Osteoblast (primary cell): ENCODE data around the gene YJEFN3. TPM values are rescaled to one million over a fixed set of nuclear protein-coding genes. Genes with fewer than 3 reads are reported as not detected.

ENCODE experiments used
- DNase-seq: peaks from one replicate; pipeline ENCODE4 v3.0.0; 2011; ENCODE audit warnings: low spot score, mixed read lengths; ENCODE audit not compliant: insufficient read length; ENCODE audit errors: missing footprints
- H2AFZ ChIP-seq: 2 replicates; pipeline ENCODE4 v1.6.0; 2011; ENCODE audit warnings: mild to moderate bottlenecking, low read length
- H3K27ac ChIP-seq: 2 replicates; pipeline ENCODE4 v1.5.1; 2011; ENCODE audit warnings: mild to moderate bottlenecking, low read depth, low read length, moderate library complexity
- H3K27me3 ChIP-seq: 2 replicates; pipeline ENCODE4 v1.6.0; 2012; ENCODE audit warnings: mild to moderate bottlenecking, control low read depth, inconsistent platforms, low read length, moderate library complexity; ENCODE audit not compliant: insufficient read depth
- H3K36me3 ChIP-seq: 2 replicates; pipeline ENCODE4 v1.5.1; 2011; ENCODE audit warnings: mild to moderate bottlenecking, low read length, control low read depth, moderate library complexity; ENCODE audit not compliant: insufficient read depth
- H3K4me1 ChIP-seq: 2 replicates; pipeline ENCODE4 v1.5.1; 2011; ENCODE audit warnings: mild to moderate bottlenecking, low read length, control low read depth, moderate library complexity; ENCODE audit not compliant: insufficient read depth
- H3K4me2 ChIP-seq: 2 replicates; pipeline ENCODE4 v1.6.0; 2011; ENCODE audit warnings: mild to moderate bottlenecking, low read length; ENCODE audit not compliant: insufficient read depth
- H3K4me3 ChIP-seq: fragments of 200-600 bp; sonication (generic); 3 replicates; pipeline ENCODE4 v1.5.1; 2012; ENCODE audit warnings: mild to moderate bottlenecking, low read length, inconsistent platforms; ENCODE audit not compliant: insufficient read depth
- H3K79me2 ChIP-seq: 2 replicates; pipeline ENCODE4 v1.6.0; 2012; ENCODE audit warnings: mild to moderate bottlenecking, low read length, control low read depth, inconsistent platforms; ENCODE audit not compliant: insufficient read depth
- H3K9me3 ChIP-seq: 2 replicates; pipeline ENCODE4 v1.5.1; 2011; ENCODE audit warnings: low read depth, low read length, control low read depth
- H4K20me1 ChIP-seq: 2 replicates; pipeline ENCODE4 v1.6.0; 2012; ENCODE audit warnings: mild to moderate bottlenecking, low read length, control low read depth; ENCODE audit not compliant: insufficient read depth
- total RNA-seq: library from RNA; depleted of rRNA; stranded (reverse); fragments of >200 nt; gene quantifications from 2 replicates; pipeline ENCODE4 v1.2.3, GENCODE V29; 2012
- TF ChIP-seq, protein P1 (sequence below): IDR thresholded peaks from 2 replicates; pipeline ENCODE4 v1.5.1; 2011; ENCODE audit warnings: mild to moderate bottlenecking, low read depth, low read length, moderate library complexity; ENCODE audit errors: extremely low read depth

YJEFN3 gene
- total RNA-seq, 1 donor: under 0.01 TPM

- Histone ChIP-seq H4K20me1 (peaks cover 8% of the 10 kb centered on the region), H3K79me2 (no peaks in the 10 kb centered on the region), H3K36me3 (peaks cover 55% of the 10 kb centered on the region), H3K4me3 (no peak overlapping the region), H3K9me3 (no peaks in the 10 kb centered on the region), H2AFZ (no peak overlapping the region), H3K27me3 (no peaks in the 10 kb centered on the region), H3K4me1 (no peaks in the 10 kb centered on the region), H3K27ac (no peak overlapping the region), H3K4me2 (no peak overlapping the region)
- TF ChIP-seq, protein P1, sequence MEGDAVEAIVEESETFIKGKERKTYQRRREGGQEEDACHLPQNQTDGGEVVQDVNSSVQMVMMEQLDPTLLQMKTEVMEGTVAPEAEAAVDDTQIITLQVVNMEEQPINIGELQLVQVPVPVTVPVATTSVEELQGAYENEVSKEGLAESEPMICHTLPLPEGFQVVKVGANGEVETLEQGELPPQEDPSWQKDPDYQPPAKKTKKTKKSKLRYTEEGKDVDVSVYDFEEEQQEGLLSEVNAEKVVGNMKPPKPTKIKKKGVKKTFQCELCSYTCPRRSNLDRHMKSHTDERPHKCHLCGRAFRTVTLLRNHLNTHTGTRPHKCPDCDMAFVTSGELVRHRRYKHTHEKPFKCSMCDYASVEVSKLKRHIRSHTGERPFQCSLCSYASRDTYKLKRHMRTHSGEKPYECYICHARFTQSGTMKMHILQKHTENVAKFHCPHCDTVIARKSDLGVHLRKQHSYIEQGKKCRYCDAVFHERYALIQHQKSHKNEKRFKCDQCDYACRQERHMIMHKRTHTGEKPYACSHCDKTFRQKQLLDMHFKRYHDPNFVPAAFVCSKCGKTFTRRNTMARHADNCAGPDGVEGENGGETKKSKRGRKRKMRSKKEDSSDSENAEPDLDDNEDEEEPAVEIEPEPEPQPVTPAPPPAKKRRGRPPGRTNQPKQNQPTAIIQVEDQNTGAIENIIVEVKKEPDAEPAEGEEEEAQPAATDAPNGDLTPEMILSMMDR: no peak
- peak; percentile 49 for DNase-seq
Measured at GRCh38 chr19:19506592-19506991, 22.1 kb upstream of the YJEFN3 start.

- H3K9me3 ChIP-seq: no peaks in the 10 kb centered on the region
- DNase-seq: peak; percentile 41
- no peak overlapping the region for H3K4me2 ChIP-seq
- TF ChIP-seq, protein P1: no peak
- no peaks in the 10 kb centered on the region for H3K4me1 ChIP-seq
- H4K20me1 ChIP-seq: peaks cover 8% of the 10 kb centered on the region
- H3K4me3 ChIP-seq: no peak overlapping the region
- H2AFZ ChIP-seq: no peak overlapping the region
- no peaks in the 10 kb centered on the region for H3K27me3 ChIP-seq
- H3K79me2 ChIP-seq: no peaks in the 10 kb centered on the region
- H3K36me3 ChIP-seq: peaks cover 47% of the 10 kb centered on the region
- H3K27ac ChIP-seq: no peak overlapping the region
Measured at GRCh38 chr19:19507354-19507753, 21.4 kb upstream of the YJEFN3 start.

DNA sequence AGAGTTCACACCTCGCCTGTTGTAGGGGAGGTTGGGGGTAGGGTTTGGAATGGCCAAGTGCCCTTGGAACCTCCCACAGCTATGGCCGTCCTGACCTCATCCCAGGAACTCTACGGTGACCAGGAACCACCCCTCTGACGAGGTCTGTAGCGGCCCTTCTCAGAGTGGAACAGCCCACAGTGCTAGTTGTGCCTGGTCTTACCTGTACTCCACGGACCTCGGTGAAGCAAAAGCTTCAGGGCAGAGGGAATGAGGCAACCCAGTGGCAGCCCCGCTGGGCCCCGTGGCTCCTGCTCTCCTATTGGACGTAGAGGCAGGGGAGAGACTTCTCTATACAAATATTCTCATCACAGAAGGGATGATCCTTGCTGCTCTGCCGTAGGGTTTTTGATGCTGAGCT lies 20.5 kb upstream of the YJEFN3 start:
- TF ChIP-seq, protein P1: no peak
- H4K20me1 ChIP-seq: peaks cover 8% of the 10 kb centered on the region
- H3K9me3 ChIP-seq: no peaks in the 10 kb centered on the region
- no peak overlapping the region for H3K4me3 ChIP-seq
- no peak overlapping the region for H3K27ac ChIP-seq
- H3K36me3 ChIP-seq: peaks cover 39% of the 10 kb centered on the region
- H2AFZ ChIP-seq: no peak overlapping the region
- no peak for DNase-seq
- H3K79me2 ChIP-seq: no peaks in the 10 kb centered on the region
- no peak overlapping the region for H3K4me2 ChIP-seq
- H3K27me3 ChIP-seq: no peaks in the 10 kb centered on the region
- no peaks in the 10 kb centered on the region for H3K4me1 ChIP-seq

GRCh38 chr19:19510432-19510831 lies 18.3 kb upstream of the YJEFN3 start:
- peaks cover 3% of the 10 kb centered on the region for H4K20me1 ChIP-seq
- H3K4me3 ChIP-seq: no peak overlapping the region
- peaks cover 1% of the 10 kb centered on the region for H3K4me1 ChIP-seq
- H3K79me2 ChIP-seq: no peaks in the 10 kb centered on the region
- H3K9me3 ChIP-seq: peaks cover 3% of the 10 kb centered on the region
- peaks cover 21% of the 10 kb centered on the region for H3K36me3 ChIP-seq
- no peak overlapping the region for H3K27ac ChIP-seq
- H3K27me3 ChIP-seq: no peaks in the 10 kb centered on the region
- H3K4me2 ChIP-seq: no peak overlapping the region
- TF ChIP-seq, protein P1: no peak
- no peak overlapping the region for H2AFZ ChIP-seq
- DNase-seq: peak; percentile 81
